PC-9 (cell line): ENCODE measurements around the gene SNX25.

ENCODE experiments used
- CTCF ChIP-seq: fragments of 200-600 bp; sonication (generic); conservative IDR thresholded peaks from 2 replicates; pipeline ENCODE4 v1.6.1; 2017; ENCODE audit warnings: mixed run types, antibody characterized with exemption, mild to moderate bottlenecking, moderate library complexity
- EZH2 ChIP-seq: fragments of 200-600 bp; sonication (generic); IDR thresholded peaks from 2 replicates; pipeline ENCODE4 v1.8.0; 2017; ENCODE audit warnings: antibody characterized with exemption, low read depth

- TF ChIP-seq CTCF: no peak
- TF ChIP-seq EZH2: no peak
These were observed 148.5 kb downstream of the SNX25 start for GRCh38 chr4:185357733-185358440.
